ENCODE results near the gene PRPSAP1. TPM values are rescaled to one million over a fixed set of nuclear protein-coding genes. Genes with fewer than 3 reads are reported as not detected.

The PRPSAP1 gene
- total RNA-seq, 3 donors from 2014 or later (not counting 1 experiment from before 2014, with no cell fraction given): 32.9 to 45.2 (median 41.5) TPM

GRCh38 chr17:76395980-76396379 is 42.3 kb upstream of the PRPSAP1 start:
- Mint-ChIP-seq H3K9me3 (no peaks in the 10 kb centered on the region), H3K4me1 (peaks cover 0 to 4% of the 10 kb centered on the region in 2 donors), H3K27ac (no peak overlapping the region), H3K27me3 (ENCODE audit: low read depth in 2 of 2) (no peaks in the 10 kb centered on the region), H3K36me3 (no peaks in the 10 kb centered on the region), H3K4me3 (no peak overlapping the region)
- ATAC-seq: no peak
- TF ChIP-seq CTCF (IDR thresholded peaks at IDR 0.05): no peak
- no peak overlapping the region for H3K4me3 ChIP-seq (ENCODE audit: low read length)
- peaks cover 54% of the 10 kb centered on the region for H3K36me3 ChIP-seq (ENCODE audit: control insufficient read depth, insufficient read depth, low read length)
- WGBS (ENCODE audit: insufficient coverage): 98% methylated on average over 15 of the region's 15 CpGs
- DNase-seq: no peak
- H3K4me1 ChIP-seq (ENCODE audit: control insufficient read depth, insufficient read depth, low read length): no peaks in the 10 kb centered on the region
- no peaks in the 10 kb centered on the region for H3K27me3 ChIP-seq (ENCODE audit: control insufficient read depth, insufficient read depth, low read length)
- H3K27ac ChIP-seq (ENCODE audit: low read length): no peak overlapping the region
- intact Hi-C loops (cut with micrococcal nuclease): no loop called here
- H3K9me3 ChIP-seq (ENCODE audit: control insufficient read depth, insufficient read depth, low read length): no peaks in the 10 kb centered on the region

- peaks cover 38% of the 10 kb centered on the region for H3K36me3 ChIP-seq (ENCODE audit: control insufficient read depth, insufficient read depth, low read length)
- 94% methylated on average over 8 of the region's 10 CpGs for WGBS (ENCODE audit: insufficient coverage)
Observed at GRCh38 chr17:76394166-76394565, 40.5 kb upstream of the PRPSAP1 start.

GRCh38 chr17:76391200-76391715 is 37.5 kb upstream of the PRPSAP1 start:
- H3K36me3 Mint-ChIP-seq: no peaks in the 10 kb centered on the region
- intact Hi-C loops (cut with micrococcal nuclease): no loop called here
- Histone ChIP-seq H3K36me3 (ENCODE audit: control insufficient read depth, insufficient read depth, low read length) (peaks cover 10% of the 10 kb centered on the region), H3K27ac (ENCODE audit: low read length) (no peak overlapping the region), H3K9me3 (ENCODE audit: control insufficient read depth, insufficient read depth, low read length) (no peaks in the 10 kb centered on the region), H3K4me3 (ENCODE audit: low read length) (no peak overlapping the region), H3K4me1 (ENCODE audit: control insufficient read depth, insufficient read depth, low read length) (peaks cover 6% of the 10 kb centered on the region), H3K27me3 (ENCODE audit: control insufficient read depth, insufficient read depth, low read length) (no peaks in the 10 kb centered on the region)
- H3K4me3 Mint-ChIP-seq: no peak overlapping the region
- WGBS (ENCODE audit: insufficient coverage): 97% methylated on average over 21 of the region's 21 CpGs
- H3K9me3 Mint-ChIP-seq: no peaks in the 10 kb centered on the region
- no peaks in the 10 kb centered on the region for H3K27me3 Mint-ChIP-seq (ENCODE audit: low read depth in 2 of 2)
- peaks cover 0 to 5% of the 10 kb centered on the region in 2 donors for H3K4me1 Mint-ChIP-seq
- no peak overlapping the region for H3K27ac Mint-ChIP-seq
- no peak for TF ChIP-seq CTCF (IDR thresholded peaks at IDR 0.05)
- ATAC-seq: no peak
- DNase-seq: no peak

More at GRCh38 chr17:76394166-76394565, 40.5 kb upstream of the PRPSAP1 start:
- Mint-ChIP-seq H3K4me1 (peaks cover 0 to 4% of the 10 kb centered on the region in 2 donors), H3K27ac (no peak overlapping the region), H3K9me3 (no peaks in the 10 kb centered on the region), H3K4me3 (no peak overlapping the region), H3K36me3 (no peaks in the 10 kb centered on the region), H3K27me3 (ENCODE audit: low read depth in 2 of 2) (no peaks in the 10 kb centered on the region)
- Histone ChIP-seq H3K4me1 (ENCODE audit: control insufficient read depth, insufficient read depth, low read length) (no peaks in the 10 kb centered on the region), H3K9me3 (ENCODE audit: control insufficient read depth, insufficient read depth, low read length) (no peaks in the 10 kb centered on the region), H3K27ac (ENCODE audit: low read length) (no peak overlapping the region), H3K4me3 (ENCODE audit: low read length) (no peak overlapping the region), H3K27me3 (ENCODE audit: control insufficient read depth, insufficient read depth, low read length) (no peaks in the 10 kb centered on the region)
- no peak for ATAC-seq
- intact Hi-C loops (cut with micrococcal nuclease): no loop called here
- DNase-seq: no peak
- no peak for TF ChIP-seq CTCF (IDR thresholded peaks at IDR 0.05)

GRCh38 chr17:76390003-76390421 is 36.3 kb upstream of the PRPSAP1 start:
- H3K9me3 Mint-ChIP-seq: no peaks in the 10 kb centered on the region
- no peak for DNase-seq
- ATAC-seq: no peak
- H3K27ac Mint-ChIP-seq: no peak overlapping the region
- peaks cover 0 to 11% of the 10 kb centered on the region in 2 donors for H3K4me1 Mint-ChIP-seq
- H3K4me3 Mint-ChIP-seq: no peak overlapping the region
- Histone ChIP-seq H3K27ac (ENCODE audit: low read length) (no peak overlapping the region), H3K4me1 (ENCODE audit: control insufficient read depth, insufficient read depth, low read length) (peaks cover 18% of the 10 kb centered on the region), H3K9me3 (ENCODE audit: control insufficient read depth, insufficient read depth, low read length) (no peaks in the 10 kb centered on the region), H3K36me3 (ENCODE audit: control insufficient read depth, insufficient read depth, low read length) (peaks cover 2% of the 10 kb centered on the region), H3K27me3 (ENCODE audit: control insufficient read depth, insufficient read depth, low read length) (peaks cover 2% of the 10 kb centered on the region), H3K4me3 (ENCODE audit: low read length) (no peak overlapping the region)
- no peak for TF ChIP-seq CTCF (IDR thresholded peaks at IDR 0.05)
- H3K36me3 Mint-ChIP-seq: no peaks in the 10 kb centered on the region
- WGBS (ENCODE audit: insufficient coverage): 94% methylated on average over 11 of the region's 11 CpGs
- H3K27me3 Mint-ChIP-seq (ENCODE audit: low read depth in 2 of 2): no peaks in the 10 kb centered on the region
- intact Hi-C loops (cut with micrococcal nuclease): no loop called here
